ENCODE measurements around the gene SBK3. TPM values are rescaled to one million over a fixed set of nuclear protein-coding genes. Genes with fewer than 3 reads are reported as not detected.

The SBK3 gene
- total and polyA plus RNA-seq, 2 of the 8 experiments (the other 6 are each of a cell fraction or from before 2014, with no cell fraction given), result 0.76 to 1.5 TPM

DNA sequence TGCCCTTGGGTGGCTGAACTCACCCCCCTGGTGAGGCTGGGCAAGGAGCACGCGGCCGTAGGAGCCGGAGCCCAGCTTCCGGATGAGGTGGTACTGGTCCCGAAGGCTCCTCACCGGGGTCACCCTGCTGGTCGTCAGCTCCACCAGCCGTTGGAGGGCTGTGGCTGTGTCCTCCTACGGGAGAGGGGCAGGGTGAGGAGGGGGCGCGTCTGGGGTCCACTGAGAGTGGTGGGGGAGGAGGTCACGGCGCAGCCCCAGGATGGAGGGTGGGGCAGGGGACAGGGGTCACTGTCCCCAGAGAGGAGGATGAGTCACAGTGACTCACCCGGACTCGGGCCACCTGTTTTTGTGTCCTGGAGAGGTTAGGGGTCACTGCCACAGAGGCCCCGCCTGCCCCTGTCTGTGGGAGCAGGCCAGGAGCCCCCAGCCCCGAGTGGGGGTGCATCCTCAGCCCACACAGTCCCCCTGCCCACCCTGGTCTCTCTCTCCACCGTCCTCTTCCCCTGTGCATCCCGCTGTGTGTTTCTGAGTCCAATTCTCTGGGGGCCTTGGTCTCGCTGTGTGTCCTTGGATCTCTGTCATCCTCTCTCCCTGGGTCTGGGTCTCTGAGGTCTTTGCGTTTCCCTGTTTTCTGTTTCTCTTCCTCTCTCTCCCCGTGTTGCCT, 435 bp downstream of the SBK3 start:
- no peak overlapping the region for H2AFZ ChIP-seq (ENCODE audit: low read length)
- FAIRE-seq, result no peak
- peaks cover 0 to 2% of the 10 kb centered on the region in 2 experiments for H4K20me1 ChIP-seq (replicated peaks in 1 of 2; ENCODE audit: control insufficient read depth in 1 of 2, insufficient read depth in 2 of 2, low read length in 2 of 2)

More for the DNA sequence above, 435 bp downstream of the SBK3 start:
- ChIA-PET POLR2A (ENCODE audit: partially characterized antibody) (interaction anchor here (1.0 to 1.2 kb wide), 2 partner anchors 11 to 60 kb away, joined by 3 to 6 read pairs; no protein-coding TSS in a partner anchor), CTCF (ENCODE audit: partially characterized antibody) (interaction anchor here (0.7 to 1.4 kb wide), 4 partner anchors 10 to 41 kb away, joined by 3 to 4 read pairs (median 3); no protein-coding TSS in a partner anchor)
- WGBS, 2 experiments (ENCODE audit: extremely low coverage in 1 of 2, insufficient coverage in 1 of 2, insufficient read length in 1 of 2, insufficient replicate concordance in 2 of 2, low coverage in 1 of 2, low lambda C conversion rate in 2 of 2, missing lambda C conversion rate in 1 of 2), result 83% methylated on average over 14 of the region's 23 CpGs; no CpG with 5 or more reads in 1 of the 2 experiments
- no peak for DNase-seq (ENCODE audit: low read depth in 1 of 2, low spot score in 2 of 2)
- no peak overlapping the region for H3K4me2 ChIP-seq (ENCODE audit: insufficient read depth in 1 of 2, low read depth in 2 of 2, low read length in 2 of 2)
- H2BK120ac ChIP-seq (replicated peaks; ENCODE audit: low read depth, low read length), result no peak overlapping the region
- 0 out of 2 replicates have a peak overlapping the region, but pooled peaks have one; percentile 92 for H2BK15ac ChIP-seq (ENCODE audit: low read length)
- H3K4ac ChIP-seq (replicated peaks; ENCODE audit: insufficient read length, low read depth, low read length), result no peak overlapping the region
- H2BK5ac ChIP-seq (ENCODE audit: low read depth, low read length), result no peak overlapping the region
- no peak overlapping the region for H3K27ac ChIP-seq (ENCODE audit: low read depth, low read length)
- H3K56ac ChIP-seq (replicated peaks; ENCODE audit: insufficient read length, low read depth, low read length), result no peak overlapping the region
- H4K8ac ChIP-seq (ENCODE audit: extremely low read depth, insufficient read depth, low read length), result no peak overlapping the region; the same call in 1 of the 2 replicates
- no peak overlapping the region for H3K4me3 ChIP-seq (ENCODE audit: extremely low read depth in 1 of 4, insufficient read depth in 2 of 4, low read depth in 3 of 4, low read length in 4 of 4)
- no peaks in the 10 kb centered on the region; a peak in 3 of 7 replicates for H3K27me3 ChIP-seq (replicated peaks in 1 of 4; ENCODE audit: control insufficient read depth in 3 of 4, extremely low read depth in 1 of 4, insufficient read depth in 3 of 4, low read length in 3 of 4)
- H3K23me2 ChIP-seq (ENCODE audit: low read depth, low read length), result peaks cover 15% of the 10 kb centered on the region; the same call in 1 of the 2 replicates
- H3K9ac ChIP-seq (replicated peaks in 1 of 4; ENCODE audit: extremely low read depth in 1 of 4, low read depth in 3 of 4, low read length in 3 of 4), result no peak overlapping the region
- H3K23ac ChIP-seq (ENCODE audit: insufficient read length), result no peak overlapping the region
- no peak overlapping the region for H3K14ac ChIP-seq (ENCODE audit: insufficient read length)
- H3K9me3 ChIP-seq (ENCODE audit: insufficient read depth in 2 of 2, low read depth in 1 of 2, low read length in 1 of 2), result no peaks in the 10 kb centered on the region
- H2AK5ac ChIP-seq (ENCODE audit: low read depth, low read length), result no peak overlapping the region
- peaks cover 0 to 18% (median 11%) of the 10 kb centered on the region in 4 experiments; a peak in 6 of 7 replicates for H3K4me1 ChIP-seq (replicated peaks in 1 of 4; ENCODE audit: control insufficient read depth in 3 of 4, insufficient read depth in 4 of 4, low read length in 3 of 4)
- no peak overlapping the region for H4K91ac ChIP-seq (replicated peaks; ENCODE audit: insufficient read length, low read length)
- no peak overlapping the region for H4K5ac ChIP-seq (ENCODE audit: insufficient read length, low read depth, low read length)
- H3K79me2 ChIP-seq (ENCODE audit: control insufficient read depth in 1 of 2, insufficient read depth in 2 of 2, low read length in 2 of 2), result no peaks in the 10 kb centered on the region
- no peak overlapping the region for H2BK12ac ChIP-seq (ENCODE audit: low read depth, low read length)
- no peaks in the 10 kb centered on the region for H3K79me1 ChIP-seq (ENCODE audit: low read depth, low read length)
- H3K36me3 ChIP-seq (ENCODE audit: control insufficient read depth in 2 of 4, insufficient read depth in 4 of 4, low read length in 3 of 4), result no peaks in the 10 kb centered on the region; a peak in 1 of 8 replicates
- no peak overlapping the region for H2BK20ac ChIP-seq (ENCODE audit: low read length)
- TF ChIP-seq CBX5 (IDR thresholded peaks at IDR 0.05; ENCODE audit: low read depth, low read length), result no peak
- TF ChIP-seq, protein P1, sequence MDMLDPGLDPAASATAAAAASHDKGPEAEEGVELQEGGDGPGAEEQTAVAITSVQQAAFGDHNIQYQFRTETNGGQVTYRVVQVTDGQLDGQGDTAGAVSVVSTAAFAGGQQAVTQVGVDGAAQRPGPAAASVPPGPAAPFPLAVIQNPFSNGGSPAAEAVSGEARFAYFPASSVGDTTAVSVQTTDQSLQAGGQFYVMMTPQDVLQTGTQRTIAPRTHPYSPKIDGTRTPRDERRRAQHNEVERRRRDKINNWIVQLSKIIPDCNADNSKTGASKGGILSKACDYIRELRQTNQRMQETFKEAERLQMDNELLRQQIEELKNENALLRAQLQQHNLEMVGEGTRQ (IDR thresholded peaks at IDR 0.05; ENCODE audit: low read length), result no peak
- no peak for TF ChIP-seq BCL11A (IDR thresholded peaks at IDR 0.05; ENCODE audit: low read depth in 2 of 2, low read length in 2 of 2)
- no peak for TF ChIP-seq KDM4A (IDR thresholded peaks at IDR 0.05; ENCODE audit: low read depth, low read length, severe bottlenecking)
- no peak for TF ChIP-seq SUZ12 (IDR thresholded peaks at IDR 0.05; ENCODE audit: low read length)
- TF ChIP-seq MAFK (IDR thresholded peaks at IDR 0.05; ENCODE audit: low read depth, low read length), result no peak
- no peak for TF ChIP-seq JUND (IDR thresholded peaks at IDR 0.05; ENCODE audit: low read length)
- no peak for TF ChIP-seq RXRA (IDR thresholded peaks at IDR 0.05; ENCODE audit: insufficient read depth, low read depth, low read length)
- no peak for TF ChIP-seq BACH1 (IDR thresholded peaks at IDR 0.05; ENCODE audit: low read length)
- H3K18ac ChIP-seq (ENCODE audit: extremely low read depth, low read length), result no peak overlapping the region; the same call in 1 of the 2 replicates
